ENCODE measurements around the gene DTNB. TPM values are rescaled to one million over a fixed set of nuclear protein-coding genes. Genes with fewer than 3 reads are reported as not detected.

Gene DTNB
- total RNA-seq, 1 experiment from 2014 or later = 51.9 TPM

GRCh38 chr2:25582077-25582830 lies 91.1 kb downstream of the DTNB start:
- intact Hi-C loops (cut with micrococcal nuclease; ENCODE audit: unreplicated experiment) = no loop called here
- no TSS peak for BruUV-seq (replicated peaks)
- H3K9me2 ChIP-seq (ENCODE audit: insufficient read depth) = no peaks in the 10 kb centered on the region
- H3F3A ChIP-seq (ENCODE audit: insufficient read depth, low read depth) = no peaks in the 10 kb centered on the region; the same call in 1 of the 2 replicates
- no peaks in the 10 kb centered on the region for H3K36me3 ChIP-seq (ENCODE audit: low read depth)
- no peak overlapping the region for H3K27ac ChIP-seq
- H3K4me3 ChIP-seq = no peak overlapping the region
- no peaks in the 10 kb centered on the region; the same call in 1 of the 2 replicates for H3K79me2 ChIP-seq (ENCODE audit: low read depth)
- no peaks in the 10 kb centered on the region for H4K20me1 ChIP-seq (ENCODE audit: insufficient read depth)
- no peaks in the 10 kb centered on the region for H3K9me3 ChIP-seq (ENCODE audit: insufficient read depth, low read depth)
- TF ChIP-seq CTCF (conservative IDR thresholded peaks at IDR 0.05) = no peak
- no peak for TF ChIP-seq EZH2 (IDR thresholded peaks at IDR 0.05; ENCODE audit: low read depth)
- H3K4me2 ChIP-seq = no peak overlapping the region
- POLR2A ChIA-PET (ENCODE audit: unreplicated experiment) = no interaction called here
- no peak for DNase-seq
- H2AFZ ChIP-seq = no peak overlapping the region
- CTCF ChIA-PET = no interaction called here
- no peaks in the 10 kb centered on the region for H3K27me3 ChIP-seq (ENCODE audit: insufficient read depth, low read depth)
- H3K4me1 ChIP-seq (replicated peaks; ENCODE audit: insufficient read depth) = no peaks in the 10 kb centered on the region

DNA sequence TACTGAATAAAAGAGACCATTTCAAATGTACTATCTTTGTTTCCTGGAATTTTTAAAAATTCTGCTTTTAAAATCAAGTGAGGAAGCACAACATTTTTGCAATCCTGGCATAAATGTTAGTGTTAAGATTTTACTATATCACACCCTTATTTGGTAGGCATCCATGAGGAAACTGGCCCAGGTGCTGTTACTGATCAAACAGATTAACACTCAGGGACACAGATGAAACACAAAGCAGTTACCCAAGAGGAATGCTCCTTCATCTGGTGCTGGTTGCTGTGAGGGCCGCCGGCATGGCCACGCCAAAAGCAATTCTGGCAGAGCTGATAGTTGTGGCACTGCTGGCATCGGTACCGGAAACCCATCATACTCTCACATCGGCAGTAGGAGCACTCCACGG lies 96.8 kb downstream of the DTNB start:
- H3K4me2 ChIP-seq = no peak overlapping the region
- no TSS peak for BruUV-seq (replicated peaks)
- no peaks in the 10 kb centered on the region for H3K36me3 ChIP-seq (ENCODE audit: low read depth)
- intact Hi-C loops (cut with micrococcal nuclease; ENCODE audit: unreplicated experiment) = no loop called here
- H3K27me3 ChIP-seq (ENCODE audit: insufficient read depth, low read depth) = no peaks in the 10 kb centered on the region
- no peaks in the 10 kb centered on the region for H3K4me1 ChIP-seq (replicated peaks; ENCODE audit: insufficient read depth)
- no peaks in the 10 kb centered on the region for H3K9me2 ChIP-seq (ENCODE audit: insufficient read depth)
- POLR2A ChIA-PET (ENCODE audit: unreplicated experiment) = no interaction called here
- no peaks in the 10 kb centered on the region for H3K9me3 ChIP-seq (ENCODE audit: insufficient read depth, low read depth)
- H2AFZ ChIP-seq = no peak overlapping the region
- no peaks in the 10 kb centered on the region for H4K20me1 ChIP-seq (ENCODE audit: insufficient read depth)
- CTCF ChIA-PET = no interaction called here
- H3K79me2 ChIP-seq (ENCODE audit: low read depth) = no peaks in the 10 kb centered on the region; the same call in 1 of the 2 replicates
- no peak overlapping the region for H3K4me3 ChIP-seq
- no peak overlapping the region for H3K27ac ChIP-seq
- H3F3A ChIP-seq (ENCODE audit: insufficient read depth, low read depth) = no peaks in the 10 kb centered on the region; the same call in 1 of the 2 replicates
- TF ChIP-seq CTCF (conservative IDR thresholded peaks at IDR 0.05) (no peak), EZH2 (IDR thresholded peaks at IDR 0.05; ENCODE audit: low read depth) (no peak)
- no peak for DNase-seq

DNA sequence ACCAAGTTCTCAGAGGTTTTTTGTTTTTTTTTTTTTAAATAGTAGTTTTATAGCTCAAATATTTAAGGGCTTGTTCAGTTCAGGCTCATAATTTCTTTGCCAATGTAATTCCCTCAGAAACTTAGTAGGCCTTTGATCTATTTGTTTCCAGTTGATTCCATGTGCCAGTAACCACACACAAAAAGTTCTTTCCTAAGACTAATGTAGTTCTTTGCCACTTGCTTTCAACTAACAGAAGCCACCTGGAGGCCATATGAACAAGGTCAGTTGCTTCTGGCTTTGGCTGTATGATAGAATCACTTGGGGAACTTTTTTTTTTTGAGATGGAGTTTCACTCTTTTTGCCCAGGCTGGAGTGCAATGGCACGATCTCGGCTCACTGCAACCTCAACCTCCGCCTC lies 100.7 kb downstream of the DTNB start:
- Histone ChIP-seq H4K20me1 (ENCODE audit: insufficient read depth) (no peaks in the 10 kb centered on the region), H3K4me1 (replicated peaks; ENCODE audit: insufficient read depth) (no peaks in the 10 kb centered on the region), H2AFZ (no peak overlapping the region), H3K27me3 (ENCODE audit: insufficient read depth, low read depth) (no peaks in the 10 kb centered on the region), H3K4me2 (no peak overlapping the region), H3K9me2 (ENCODE audit: insufficient read depth) (no peaks in the 10 kb centered on the region), H3F3A (ENCODE audit: insufficient read depth, low read depth) (no peaks in the 10 kb centered on the region; the same call in 1 of the 2 replicates), H3K36me3 (ENCODE audit: low read depth) (no peaks in the 10 kb centered on the region), H3K9me3 (ENCODE audit: insufficient read depth, low read depth) (no peaks in the 10 kb centered on the region), H3K4me3 (no peak overlapping the region), H3K27ac (no peak overlapping the region), H3K79me2 (ENCODE audit: low read depth) (no peaks in the 10 kb centered on the region)
- intact Hi-C loops (cut with micrococcal nuclease; ENCODE audit: unreplicated experiment) = no loop called here
- no peak for DNase-seq
- no peak for TF ChIP-seq CTCF (conservative IDR thresholded peaks at IDR 0.05)
- ChIA-PET POLR2A (ENCODE audit: unreplicated experiment) (interaction anchor here (0.8 kb wide), 1 partner anchor 464 kb away, joined by 6 read pairs; no protein-coding TSS in a partner anchor), CTCF (no interaction called here)
- no TSS peak for BruUV-seq (replicated peaks)

All from PC-9 (cell line).